ENCODE data around the gene SPRYD4.

SPRYD4 gene

DNA sequence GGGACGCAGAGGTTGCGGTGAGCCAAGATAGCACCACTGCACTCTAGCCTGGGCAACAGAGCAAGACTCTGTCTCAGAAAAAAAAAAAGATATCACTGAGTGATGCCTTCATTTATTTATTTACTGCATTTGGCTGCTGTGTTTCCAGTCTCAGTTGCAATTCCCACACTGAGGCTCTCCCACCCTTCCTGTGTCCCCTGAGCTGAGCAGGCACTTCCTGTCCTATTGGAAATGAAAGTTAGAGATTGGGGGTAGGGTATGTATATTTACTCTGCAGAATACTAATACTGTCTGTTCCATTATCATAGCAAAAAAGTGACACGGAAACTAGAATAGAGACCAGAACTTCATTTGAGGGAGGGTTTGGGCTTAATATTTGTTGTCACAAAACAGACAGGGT, 51.7 kb downstream of the SPRYD4 start:
- in situ Hi-C loops (cut with MboI; ENCODE audit: low sequenced_read_pairs) = loop anchor here (25.0 kb wide), 1 partner anchor 492 kb away; the partner anchor contains the start of genes TAC3 and ZBTB39

DNA sequence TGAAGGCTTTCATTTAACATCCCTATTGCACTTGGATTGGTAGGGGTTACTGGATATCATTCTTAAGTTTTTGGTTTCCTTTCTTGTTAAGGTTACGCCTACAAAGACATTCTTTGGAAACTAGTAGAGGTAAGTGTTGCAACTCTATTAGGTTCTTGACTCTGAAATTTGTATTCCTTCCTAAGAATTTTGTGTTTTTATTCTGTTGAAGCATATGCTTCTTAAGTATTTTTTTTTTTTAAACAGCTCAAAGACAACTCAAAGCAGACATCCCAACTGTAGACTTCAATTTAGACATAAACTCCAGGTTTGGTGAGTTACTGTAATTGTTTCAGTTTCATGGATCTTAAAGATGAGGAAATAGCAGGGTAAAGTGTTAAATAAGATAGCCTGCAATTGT, 52.1 kb downstream of the SPRYD4 start:
- in situ Hi-C loops (cut with MboI; ENCODE audit: low sequenced_read_pairs) = loop anchor here (25.0 kb wide), 1 partner anchor 492 kb away; the partner anchor contains the start of genes TAC3 and ZBTB39

DNA sequence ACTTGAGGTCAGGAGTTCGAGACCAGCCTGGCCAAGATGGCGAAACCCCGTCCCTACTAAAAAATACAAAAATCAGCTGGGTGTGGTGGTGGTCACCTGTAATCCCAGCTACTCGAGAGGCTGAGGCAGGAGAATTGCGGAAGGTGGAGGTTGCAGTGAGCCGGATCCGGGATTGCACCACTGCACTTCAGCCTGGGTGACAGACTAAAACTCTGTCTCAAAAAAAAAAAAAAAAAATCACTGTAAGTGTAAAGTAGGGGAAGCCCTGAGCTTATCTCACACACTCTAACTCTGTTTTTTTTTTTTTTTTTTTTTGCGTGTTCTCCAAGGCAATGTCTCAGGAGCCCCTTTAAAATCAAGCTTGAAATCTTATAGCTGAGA, 52.8 kb downstream of the SPRYD4 start:
- in situ Hi-C loops (cut with MboI; ENCODE audit: low sequenced_read_pairs) = loop anchor here (25.0 kb wide), 1 partner anchor 491 kb away; the partner anchor contains the start of genes TAC3 and ZBTB39

- in situ Hi-C loops (cut with MboI; ENCODE audit: low sequenced_read_pairs) = loop anchor here (25.0 kb wide), 1 partner anchor 491 kb away; the partner anchor contains the start of genes TAC3 and ZBTB39
Measured at GRCh38 chr12:56521590-56522371, 53.4 kb downstream of the SPRYD4 start, which contains the start of gene RBMS2. TSS of gene RBMS2 (plus strand) at chr12:56521820. CDS start at chr12:56522024, 204 bp downstream.

DNA sequence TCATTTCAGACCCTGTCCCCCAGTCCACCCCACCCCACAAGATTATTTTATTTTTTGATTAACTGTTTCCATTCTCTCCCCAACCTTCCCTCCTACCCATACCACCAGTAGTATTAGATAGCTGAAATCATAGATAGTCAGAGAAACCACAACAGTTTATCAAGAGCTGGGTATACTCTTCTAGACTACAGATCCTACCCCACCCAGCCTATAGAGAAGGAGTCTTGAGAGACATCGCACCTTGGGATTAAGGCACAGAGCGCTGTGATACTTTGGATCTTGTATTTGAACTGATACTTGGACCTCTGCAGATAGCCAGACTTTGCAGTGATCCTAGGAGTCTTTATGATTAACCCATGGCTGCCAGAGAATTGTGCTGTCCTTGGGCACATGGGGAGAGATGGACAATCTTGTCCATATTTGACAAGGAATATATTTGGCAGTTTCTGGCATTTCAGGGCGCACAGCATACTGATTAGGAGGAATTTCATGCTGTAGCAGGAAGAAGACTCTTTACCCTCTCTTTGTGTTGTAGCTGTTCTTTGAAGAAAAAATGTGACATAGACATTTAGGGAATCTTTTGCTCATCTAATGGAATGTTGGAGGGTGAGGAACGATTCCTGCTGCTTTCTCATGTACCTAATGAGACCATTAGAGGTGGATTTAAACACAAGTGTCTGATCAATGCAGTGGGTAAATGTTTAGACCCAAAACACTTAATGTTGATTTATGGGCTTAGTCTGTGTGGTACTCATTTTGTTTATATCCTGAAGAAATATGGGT, 54.2 kb downstream of the SPRYD4 start:
- in situ Hi-C loops (cut with MboI; ENCODE audit: low sequenced_read_pairs) = loop anchor here (25.0 kb wide), 1 partner anchor 490 kb away; the partner anchor contains the start of genes TAC3 and ZBTB39

DNA sequence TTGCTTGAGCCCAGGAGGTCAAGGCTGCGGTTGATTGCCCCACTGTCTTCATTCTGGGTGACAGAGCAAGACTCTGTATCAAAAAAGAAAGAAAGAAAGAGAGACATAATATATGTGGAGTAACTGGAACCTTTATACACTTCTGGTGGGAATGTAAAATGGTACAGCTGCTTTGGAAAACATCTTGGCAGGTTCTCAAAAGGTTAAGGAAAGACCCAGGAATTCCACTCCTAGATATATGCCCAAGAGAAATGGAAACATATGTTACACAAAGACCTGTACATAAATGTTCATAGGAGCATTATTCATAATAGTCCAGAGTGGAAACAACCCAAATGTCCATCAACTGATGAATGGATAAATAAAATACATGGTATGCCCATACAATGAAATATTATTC, 60.5 kb downstream of the SPRYD4 start:
- in situ Hi-C loops (cut with MboI; ENCODE audit: low sequenced_read_pairs) = loop anchor here (5.0 kb wide), 1 partner anchor 38 kb away; no protein-coding TSS in a partner anchor

Measured in HL-60/S4 (cell line).